ENCODE measurements around the gene RPL39. TPM values are rescaled to one million over a fixed set of nuclear protein-coding genes. Genes with fewer than 3 reads are reported as not detected.
"Not testable (repeated sequence)": the region's sequence is repeated elsewhere in the genome, so short reads cannot be mapped to it uniquely, and the experiment has no call there.

Gene RPL39
- total RNA-seq, 2 experiments from 2014 or later: 3,049 to 3,109 TPM

DNA sequence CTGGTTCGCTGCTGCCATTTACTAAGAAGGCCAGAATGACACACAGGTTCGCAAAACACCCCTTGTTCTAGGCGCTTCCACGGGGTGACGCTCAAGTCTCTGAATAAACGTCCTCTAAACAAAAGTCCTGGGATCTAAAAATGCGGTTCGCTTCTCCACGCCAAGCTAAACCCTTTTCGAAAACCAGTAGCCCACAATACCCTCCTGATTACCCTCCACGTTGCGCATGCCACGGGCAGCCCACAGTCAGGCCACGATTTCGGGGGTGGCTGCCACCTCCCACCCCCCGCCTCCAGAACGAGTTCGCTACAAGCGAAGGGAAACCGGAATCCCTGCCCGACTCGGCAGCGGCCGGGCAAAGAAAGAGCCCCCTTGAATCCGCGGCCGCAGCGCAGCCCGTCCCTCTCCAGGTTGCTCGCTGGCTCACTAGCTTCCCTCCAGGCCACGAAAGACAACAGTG lies 423 bp downstream of the RPL39 start:
- peaks cover 29% of the 10 kb centered on the region for H3K4me1 Mint-ChIP-seq (ENCODE audit: low read depth)
- no peaks in the 10 kb centered on the region for H3K27me3 Mint-ChIP-seq (ENCODE audit: low read depth)
- H3K27ac Mint-ChIP-seq: peak overlapping the region; percentile 95
- CTCF ChIA-PET: interaction anchor here (1.4 to 1.9 kb wide), 3 partner anchors 62 to 97 kb away, joined by 3 to 4 read pairs (median 3); partner anchors contain the start of gene UPF3B
- intact Hi-C loops (cut with micrococcal nuclease): loop anchor here (1.0 to 5.0 kb wide), 11 partner anchors 35 to 323 kb away; partner anchors contain the start of genes NDUFA1, NKAP, NKRF and RNF113A
- DNase-seq: peak; percentile 51
- peaks cover 47% of the 10 kb centered on the region for H3K36me3 Mint-ChIP-seq (ENCODE audit: low read depth)
- H3K4me3 Mint-ChIP-seq: peak overlapping the region; percentile 86
- no peaks in the 10 kb centered on the region for H3K9me3 Mint-ChIP-seq

- intact Hi-C loops (cut with micrococcal nuclease): no loop called here
- H3K27me3 Mint-ChIP-seq (ENCODE audit: low read depth): no peaks in the 10 kb centered on the region
- CTCF ChIA-PET: interaction anchor here (0.6 to 1.4 kb wide), 7 partner anchors 20 to 792 kb away, joined by 3 to 8 read pairs (median 3); partner anchors contain the start of genes NDUFA1 and RNF113A
- H3K4me3 Mint-ChIP-seq: no peak overlapping the region
- H3K27ac Mint-ChIP-seq: peak overlapping the region; percentile 30
- peak; percentile 48 for DNase-seq
- H3K9me3 Mint-ChIP-seq: no peaks in the 10 kb centered on the region
- peaks cover 55% of the 10 kb centered on the region for H3K36me3 Mint-ChIP-seq (ENCODE audit: low read depth)
- H3K4me1 Mint-ChIP-seq (ENCODE audit: low read depth): peaks cover 37% of the 10 kb centered on the region
These were observed 6.5 kb downstream of the RPL39 start for GRCh38 chrX:119784747-119785446.

DNA sequence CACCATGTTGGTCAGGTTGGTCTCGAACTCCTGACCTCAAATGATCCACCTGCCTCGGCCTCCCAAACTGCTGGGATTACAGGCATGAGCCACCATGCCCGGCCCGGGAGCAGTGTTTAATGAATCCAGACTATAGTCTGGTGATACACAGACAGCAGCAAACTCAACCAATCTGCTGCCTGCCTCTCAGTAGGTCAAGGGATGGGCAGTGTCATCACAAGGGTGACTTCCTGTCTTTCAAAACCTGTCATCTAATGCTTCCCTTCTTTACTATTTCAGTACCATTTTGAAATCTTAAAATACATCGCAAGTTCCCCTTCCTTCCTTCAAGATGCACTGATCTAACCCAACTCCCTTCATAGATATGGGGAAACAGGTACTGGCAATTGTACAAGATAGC lies 8.4 kb downstream of the RPL39 start:
- H3K4me3 Mint-ChIP-seq: no peak overlapping the region
- H3K27me3 Mint-ChIP-seq (ENCODE audit: low read depth): no peaks in the 10 kb centered on the region
- no peak for DNase-seq
- peaks cover 26% of the 10 kb centered on the region for H3K4me1 Mint-ChIP-seq (ENCODE audit: low read depth)
- peak overlapping the region; percentile 24 for H3K27ac Mint-ChIP-seq
- H3K36me3 Mint-ChIP-seq (ENCODE audit: low read depth): peaks cover 38% of the 10 kb centered on the region
- CTCF ChIA-PET: no interaction called here
- intact Hi-C loops (cut with micrococcal nuclease): no loop called here
- no peaks in the 10 kb centered on the region for H3K9me3 Mint-ChIP-seq

DNA sequence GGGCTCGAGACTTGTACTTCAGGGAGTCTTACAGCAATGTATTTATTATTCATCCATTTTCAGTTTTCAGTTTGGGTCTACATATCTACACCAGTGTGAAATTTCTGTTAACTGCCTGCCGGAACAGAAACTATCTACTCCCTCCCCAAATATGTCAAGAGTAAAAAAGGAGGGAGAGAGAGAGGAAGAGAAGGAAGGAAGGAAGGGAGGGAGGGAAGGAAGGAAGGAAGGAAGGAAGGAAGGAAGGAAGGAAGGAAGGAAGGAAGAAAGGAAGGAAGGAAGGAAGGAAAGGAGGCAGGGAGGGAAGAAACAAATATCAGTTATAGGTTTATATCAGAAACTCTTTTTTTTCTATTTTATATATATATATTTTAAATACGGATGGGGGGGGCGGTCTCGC lies 12.6 kb downstream of the RPL39 start:
- intact Hi-C loops (cut with micrococcal nuclease): loop anchor here (1.0 kb wide), 1 partner anchor 263 kb away; no protein-coding TSS in a partner anchor
- H3K4me1 Mint-ChIP-seq (ENCODE audit: low read depth): peaks cover 6% of the 10 kb centered on the region
- CTCF ChIA-PET: no interaction called here
- peaks cover 11% of the 10 kb centered on the region for H3K36me3 Mint-ChIP-seq (ENCODE audit: low read depth)
- H3K4me3 Mint-ChIP-seq: no peak overlapping the region
- H3K27me3 Mint-ChIP-seq (ENCODE audit: low read depth): no peaks in the 10 kb centered on the region
- DNase-seq: no peak
- H3K9me3 Mint-ChIP-seq: no peaks in the 10 kb centered on the region
- no peak overlapping the region for H3K27ac Mint-ChIP-seq

GRCh38 chrX:119775517-119776238 lies 15.8 kb downstream of the RPL39 start:
- Mint-ChIP-seq H3K9me3 (no peaks in the 10 kb centered on the region), H3K27ac (no peak overlapping the region), H3K36me3 (ENCODE audit: low read depth) (peaks cover under 1% of the 10 kb centered on the region), H3K4me1 (ENCODE audit: low read depth) (no peaks in the 10 kb centered on the region), H3K27me3 (ENCODE audit: low read depth) (no peaks in the 10 kb centered on the region), H3K4me3 (no peak overlapping the region)
- CTCF ChIA-PET: interaction anchor here (0.6 to 1.0 kb wide), 2 partner anchors 23 to 213 kb away, joined by 3 read pairs; no protein-coding TSS in a partner anchor
- intact Hi-C loops (cut with micrococcal nuclease): no loop called here
- DNase-seq: no peak

- H3K27me3 Mint-ChIP-seq (ENCODE audit: low read depth); DNase-seq; H3K27ac Mint-ChIP-seq; H3K4me1 Mint-ChIP-seq (ENCODE audit: low read depth); H3K4me3 Mint-ChIP-seq; H3K36me3 Mint-ChIP-seq (ENCODE audit: low read depth); H3K9me3 Mint-ChIP-seq; intact Hi-C loops (cut with micrococcal nuclease): not testable (repeated sequence)
- CTCF ChIA-PET: interaction anchor here (0.6 to 1.5 kb wide), 2 partner anchors 11 to 167 kb away, joined by 3 to 4 read pairs; partner anchors contain the start of gene SOWAHD
These were observed 22.0 kb downstream of the RPL39 start for GRCh38 chrX:119769388-119769787.

GRCh38 chrX:119768436-119768835 lies 23.0 kb downstream of the RPL39 start:
- DNase-seq; H3K9me3 Mint-ChIP-seq; H3K4me1 Mint-ChIP-seq (ENCODE audit: low read depth); H3K27me3 Mint-ChIP-seq (ENCODE audit: low read depth); H3K4me3 Mint-ChIP-seq; H3K27ac Mint-ChIP-seq; intact Hi-C loops (cut with micrococcal nuclease); H3K36me3 Mint-ChIP-seq (ENCODE audit: low read depth): not testable (repeated sequence)
- CTCF ChIA-PET: interaction anchor here (1.5 kb wide), 1 partner anchor 10 kb away, joined by 4 read pairs; the partner anchor contains the start of gene SOWAHD

GRCh38 chrX:119763836-119764387 lies 27.5 kb downstream of the RPL39 start:
- Mint-ChIP-seq H3K36me3 (ENCODE audit: low read depth) (no peaks in the 10 kb centered on the region), H3K4me1 (ENCODE audit: low read depth) (peaks cover 2% of the 10 kb centered on the region), H3K27ac (no peak overlapping the region), H3K4me3 (no peak overlapping the region), H3K9me3 (no peaks in the 10 kb centered on the region), H3K27me3 (ENCODE audit: low read depth) (no peaks in the 10 kb centered on the region)
- intact Hi-C loops (cut with micrococcal nuclease): no loop called here
- CTCF ChIA-PET: no interaction called here
- DNase-seq: no peak

DNA sequence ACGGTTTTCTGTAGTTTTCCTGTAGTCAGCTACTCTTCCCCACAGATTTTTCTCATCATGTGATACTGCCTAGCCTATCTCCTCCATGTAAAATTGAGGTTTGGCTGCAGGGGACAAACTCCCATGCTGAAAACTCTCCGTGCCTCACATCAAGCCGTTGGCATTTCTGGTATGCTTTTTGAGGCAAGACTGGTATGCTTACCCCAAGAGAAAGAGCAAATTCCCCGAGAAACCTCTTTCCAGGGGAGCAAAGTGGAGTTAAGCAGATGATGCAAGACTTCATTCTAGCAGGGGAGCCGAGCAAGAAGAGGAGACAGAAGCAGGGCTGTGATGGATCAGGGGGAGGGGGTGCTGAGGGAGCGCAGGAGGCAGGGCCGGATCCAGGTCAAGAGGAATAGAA lies 28.2 kb downstream of the RPL39 start:
- H3K36me3 Mint-ChIP-seq (ENCODE audit: low read depth): no peaks in the 10 kb centered on the region
- no peaks in the 10 kb centered on the region for H3K27me3 Mint-ChIP-seq (ENCODE audit: low read depth)
- no peak for DNase-seq
- no peaks in the 10 kb centered on the region for H3K9me3 Mint-ChIP-seq
- CTCF ChIA-PET: no interaction called here
- peaks cover 2% of the 10 kb centered on the region for H3K4me1 Mint-ChIP-seq (ENCODE audit: low read depth)
- H3K27ac Mint-ChIP-seq: no peak overlapping the region
- H3K4me3 Mint-ChIP-seq: no peak overlapping the region
- intact Hi-C loops (cut with micrococcal nuclease): no loop called here

GRCh38 chrX:119762718-119763117 lies 28.7 kb downstream of the RPL39 start:
- no peak for DNase-seq
- H3K4me3 Mint-ChIP-seq: no peak overlapping the region
- no peaks in the 10 kb centered on the region for H3K36me3 Mint-ChIP-seq (ENCODE audit: low read depth)
- H3K9me3 Mint-ChIP-seq: no peaks in the 10 kb centered on the region
- intact Hi-C loops (cut with micrococcal nuclease): no loop called here
- H3K4me1 Mint-ChIP-seq (ENCODE audit: low read depth): peaks cover 4% of the 10 kb centered on the region
- CTCF ChIA-PET: interaction anchor here (1.0 kb wide), 1 partner anchor 35 kb away, joined by 3 read pairs; no protein-coding TSS in a partner anchor
- H3K27ac Mint-ChIP-seq: no peak overlapping the region
- no peaks in the 10 kb centered on the region for H3K27me3 Mint-ChIP-seq (ENCODE audit: low read depth)

DNA sequence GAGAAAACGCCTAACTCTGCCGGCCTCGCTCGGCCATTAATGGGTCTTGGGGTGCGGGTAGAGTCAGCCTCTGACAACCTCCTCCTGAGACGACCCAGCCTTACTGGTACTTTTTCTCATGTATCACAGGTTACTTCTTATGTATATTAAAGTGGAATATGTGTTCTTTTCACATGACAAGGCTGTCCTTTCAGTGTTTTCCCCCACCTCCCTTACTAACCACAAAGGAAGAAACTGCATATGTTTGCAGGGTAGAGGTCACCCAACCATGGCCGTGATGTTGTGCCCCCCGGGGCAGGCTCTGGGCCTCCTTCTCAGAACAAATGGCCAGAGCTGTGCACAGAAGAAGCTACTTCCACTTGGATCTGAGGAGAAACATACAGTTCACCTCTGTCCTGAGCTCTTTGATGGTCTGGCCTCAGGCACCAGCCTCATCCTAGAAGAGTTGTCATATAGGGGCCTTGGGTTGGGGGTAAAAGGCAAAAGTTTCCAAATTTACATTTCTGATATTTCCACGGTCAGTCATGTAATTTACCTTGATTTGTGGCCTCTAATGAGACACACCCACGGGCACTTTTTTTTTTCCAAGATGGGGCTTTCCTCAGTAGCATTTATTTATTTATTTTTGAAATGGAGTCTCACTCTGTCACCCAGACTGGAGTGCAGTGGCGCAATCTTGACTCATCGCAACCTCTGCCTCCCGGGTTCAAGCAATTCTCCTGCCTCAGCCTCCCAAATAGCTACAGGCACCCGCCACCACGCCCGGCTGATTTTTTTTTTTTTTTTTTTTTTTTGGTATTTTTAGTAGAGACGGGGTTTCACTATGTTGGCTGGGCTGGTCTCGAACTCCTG lies 31.2 kb downstream of the RPL39 start:
- H3K4me1 Mint-ChIP-seq (ENCODE audit: low read depth): peaks cover 29% of the 10 kb centered on the region
- H3K9me3 Mint-ChIP-seq: no peaks in the 10 kb centered on the region
- H3K36me3 Mint-ChIP-seq (ENCODE audit: low read depth): no peaks in the 10 kb centered on the region
- intact Hi-C loops (cut with micrococcal nuclease): no loop called here
- no peak overlapping the region for H3K4me3 Mint-ChIP-seq
- H3K27ac Mint-ChIP-seq: no peak overlapping the region
- CTCF ChIA-PET: interaction anchor here (0.6 to 1.6 kb wide), 4 partner anchors 31 to 207 kb away, joined by 3 to 8 read pairs (median 4); no protein-coding TSS in a partner anchor
- no peaks in the 10 kb centered on the region for H3K27me3 Mint-ChIP-seq (ENCODE audit: low read depth)
- no peak for DNase-seq
